ENCODE measurements around the gene RASSF4.

GRCh38 chr10:44961230-44961571, 1.6 kb downstream of the RASSF4 start:
- TF ChIP-seq CTCF (IDR thresholded peaks at IDR 0.05), result no peak
- TF ChIP-seq POLR2A (IDR thresholded peaks at IDR 0.05), result no peak
